ENCODE data around the gene CDH26. TPM values are rescaled to one million over a fixed set of nuclear protein-coding genes. Genes with fewer than 3 reads are reported as not detected.

CDH26 gene
- total and polyA plus RNA-seq, 10 of the 15 experiments (the other 5 are each of a cell fraction or from before 2014, with no cell fraction given), result 0.03 to 0.19 (median 0.08) TPM; not detected in 4

DNA sequence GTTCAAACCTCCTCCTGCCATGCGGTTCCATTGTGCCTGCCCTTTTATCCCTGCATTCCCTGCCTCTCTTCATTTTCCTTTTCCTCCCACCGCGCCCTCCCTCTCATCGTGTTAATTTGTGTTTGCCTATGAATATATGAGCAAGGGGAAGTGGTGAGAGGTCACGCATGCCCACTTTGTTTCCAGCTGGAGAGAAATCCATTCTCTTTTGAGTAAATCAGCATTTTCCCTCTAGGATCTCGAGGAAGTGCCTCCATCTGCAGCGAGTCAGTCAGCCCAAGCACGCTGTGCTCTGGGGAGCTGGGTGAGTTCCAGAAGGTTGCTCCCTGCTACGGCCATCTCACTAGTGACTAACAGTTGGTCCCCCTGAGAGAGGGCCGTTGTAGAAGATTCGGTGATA is 42.9 kb downstream of the CDH26 start:
- ChIA-PET CTCF (no interaction called here), RAD21 (ENCODE audit: unreplicated experiment) (no interaction called here), SMC1A (ENCODE audit: uncharacterized antibody, unreplicated experiment) (no interaction called here), POLR2A (no interaction called here)
- Histone ChIP-seq H2AFZ (ENCODE audit: control insufficient read depth, low read depth, low read length) (no peak overlapping the region), H3K36me3 (ENCODE audit: control insufficient read depth in 2 of 2, insufficient read depth in 2 of 2, low read length in 1 of 2) (no peaks in the 10 kb centered on the region), H3K4me1 (ENCODE audit: control insufficient read depth, insufficient read depth, low read length) (no peaks in the 10 kb centered on the region), H3K9me3 (replicated peaks; ENCODE audit: control insufficient read depth, insufficient read depth, low read length) (no peaks in the 10 kb centered on the region), H3K4me2 (ENCODE audit: control insufficient read depth, insufficient read depth) (no peak overlapping the region), H3K27me3 (replicated peaks in 1 of 2; ENCODE audit: control insufficient read depth in 2 of 2, insufficient read depth in 2 of 2, low read length in 1 of 2) (no peaks in the 10 kb centered on the region), H4K20me1 (ENCODE audit: control insufficient read depth, insufficient read depth) (no peaks in the 10 kb centered on the region), H3K4me3 (no peak overlapping the region), H3K79me2 (ENCODE audit: control insufficient read depth, insufficient read depth, low read length) (no peaks in the 10 kb centered on the region), H3K27ac (ENCODE audit: control insufficient read depth, insufficient read depth) (no peak overlapping the region), H3K9ac (ENCODE audit: control insufficient read depth, insufficient read depth, low read length) (no peak overlapping the region)
- BruUV-seq (replicated peaks), result no TSS peak
- FAIRE-seq (no peak), DNase-seq (ENCODE audit: low read depth, low spot score) (no peak), ATAC-seq (no peak)
- intact Hi-C loops (cut with micrococcal nuclease; ENCODE audit: unreplicated experiment), result no loop called here
- in situ Hi-C loops (cut with MboI), result no loop called here
- TF ChIP-seq, protein P1, sequence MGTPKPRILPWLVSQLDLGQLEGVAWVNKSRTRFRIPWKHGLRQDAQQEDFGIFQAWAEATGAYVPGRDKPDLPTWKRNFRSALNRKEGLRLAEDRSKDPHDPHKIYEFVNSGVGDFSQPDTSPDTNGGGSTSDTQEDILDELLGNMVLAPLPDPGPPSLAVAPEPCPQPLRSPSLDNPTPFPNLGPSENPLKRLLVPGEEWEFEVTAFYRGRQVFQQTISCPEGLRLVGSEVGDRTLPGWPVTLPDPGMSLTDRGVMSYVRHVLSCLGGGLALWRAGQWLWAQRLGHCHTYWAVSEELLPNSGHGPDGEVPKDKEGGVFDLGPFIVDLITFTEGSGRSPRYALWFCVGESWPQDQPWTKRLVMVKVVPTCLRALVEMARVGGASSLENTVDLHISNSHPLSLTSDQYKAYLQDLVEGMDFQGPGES (IDR thresholded peaks at IDR 0.05), result no peak
- TF ChIP-seq RELA (IDR thresholded peaks at IDR 0.05; ENCODE audit: borderline replicate concordance, partially characterized antibody) (no peak), MEF2B (IDR thresholded peaks at IDR 0.05; ENCODE audit: partially characterized antibody, poor library complexity, severe bottlenecking) (no peak), MEF2A (IDR thresholded peaks at IDR 0.05; ENCODE audit: insufficient read depth, low read depth, low read length) (no peak)
- 43% methylated on average over 11 of the region's 11 CpGs for WGBS (ENCODE audit: insufficient coverage, insufficient replicate concordance, low lambda C conversion rate, missing lambda C conversion rate)

DNA sequence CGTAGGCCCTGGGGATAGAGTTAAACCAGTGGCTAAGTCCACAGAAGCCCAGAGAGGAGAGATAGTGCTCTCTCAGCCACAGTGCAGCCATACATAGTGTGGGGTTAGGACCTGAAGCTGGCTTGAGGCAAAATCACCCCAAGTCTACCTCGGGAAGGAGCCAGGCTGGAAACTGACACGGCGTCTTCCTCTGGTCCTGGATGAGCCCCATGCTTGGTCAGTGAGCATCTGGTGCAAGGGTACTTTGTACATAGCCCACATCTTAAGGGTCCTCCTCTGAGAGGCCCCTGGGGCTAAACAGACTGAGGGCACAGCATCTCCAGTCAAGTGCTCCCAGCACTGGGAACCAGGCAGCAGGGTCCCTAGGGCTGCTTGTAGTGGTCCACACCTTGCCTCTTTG is 45.6 kb downstream of the CDH26 start:
- Histone ChIP-seq H3K27ac (ENCODE audit: control insufficient read depth, insufficient read depth) (no peak overlapping the region), H3K27me3 (replicated peaks in 1 of 2; ENCODE audit: control insufficient read depth in 2 of 2, insufficient read depth in 2 of 2, low read length in 1 of 2) (no peaks in the 10 kb centered on the region), H4K20me1 (ENCODE audit: control insufficient read depth, insufficient read depth) (no peaks in the 10 kb centered on the region), H3K79me2 (ENCODE audit: control insufficient read depth, insufficient read depth, low read length) (no peaks in the 10 kb centered on the region), H3K4me1 (ENCODE audit: control insufficient read depth, insufficient read depth, low read length) (no peaks in the 10 kb centered on the region), H3K36me3 (ENCODE audit: control insufficient read depth in 2 of 2, insufficient read depth in 2 of 2, low read length in 1 of 2) (no peaks in the 10 kb centered on the region), H2AFZ (ENCODE audit: control insufficient read depth, low read depth, low read length) (no peak overlapping the region), H3K4me2 (ENCODE audit: control insufficient read depth, insufficient read depth) (no peak overlapping the region), H3K9me3 (replicated peaks; ENCODE audit: control insufficient read depth, insufficient read depth, low read length) (no peaks in the 10 kb centered on the region), H3K4me3 (no peak overlapping the region), H3K9ac (ENCODE audit: control insufficient read depth, insufficient read depth, low read length) (no peak overlapping the region)
- in situ Hi-C loops (cut with MboI), result no loop called here
- 41% methylated on average over 4 of the region's 4 CpGs for WGBS (ENCODE audit: insufficient coverage, insufficient replicate concordance, low lambda C conversion rate, missing lambda C conversion rate)
- no TSS peak for BruUV-seq (replicated peaks)
- no peak for DNase-seq (ENCODE audit: low read depth, low spot score)
- ChIA-PET RAD21 (ENCODE audit: unreplicated experiment) (no interaction called here), POLR2A (no interaction called here), SMC1A (ENCODE audit: uncharacterized antibody, unreplicated experiment) (no interaction called here), CTCF (interaction anchor here (1.1 kb wide), 1 partner anchor 9 kb away, joined by 3 read pairs; no protein-coding TSS in a partner anchor)
- no peak for FAIRE-seq
- no peak for ATAC-seq
- intact Hi-C loops (cut with micrococcal nuclease; ENCODE audit: unreplicated experiment), result no loop called here
- no peak for TF ChIP-seq ZSCAN29 (IDR thresholded peaks at IDR 0.05)
- no peak for TF ChIP-seq RELA (IDR thresholded peaks at IDR 0.05; ENCODE audit: borderline replicate concordance, partially characterized antibody)
- no peak for TF ChIP-seq SMARCA5 (IDR thresholded peaks at IDR 0.05)
- no peak for TF ChIP-seq TCF3 (IDR thresholded peaks at IDR 0.05; ENCODE audit: borderline replicate concordance, insufficient read depth, low read depth, low read length)
- TF ChIP-seq GATAD2B (conservative IDR thresholded peaks at IDR 0.05; ENCODE audit: low read depth), result no peak
- TF ChIP-seq, protein P2, sequence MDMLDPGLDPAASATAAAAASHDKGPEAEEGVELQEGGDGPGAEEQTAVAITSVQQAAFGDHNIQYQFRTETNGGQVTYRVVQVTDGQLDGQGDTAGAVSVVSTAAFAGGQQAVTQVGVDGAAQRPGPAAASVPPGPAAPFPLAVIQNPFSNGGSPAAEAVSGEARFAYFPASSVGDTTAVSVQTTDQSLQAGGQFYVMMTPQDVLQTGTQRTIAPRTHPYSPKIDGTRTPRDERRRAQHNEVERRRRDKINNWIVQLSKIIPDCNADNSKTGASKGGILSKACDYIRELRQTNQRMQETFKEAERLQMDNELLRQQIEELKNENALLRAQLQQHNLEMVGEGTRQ (IDR thresholded peaks at IDR 0.05; ENCODE audit: borderline replicate concordance, low read depth, low read length), result no peak
- TF ChIP-seq POU2F2 (IDR thresholded peaks at IDR 0.05; ENCODE audit: borderline replicate concordance, low read depth, low read length), result no peak
- TF ChIP-seq SMAD5 (IDR thresholded peaks at IDR 0.05; ENCODE audit: low read depth), result no peak
- no peak for TF ChIP-seq IRF5 (IDR thresholded peaks at IDR 0.05; ENCODE audit: borderline replicate concordance)
- no peak for TF ChIP-seq RCOR1 (conservative IDR thresholded peaks at IDR 0.05; ENCODE audit: low read depth, low read length)
- no peak for TF ChIP-seq ETV6 (conservative IDR thresholded peaks at IDR 0.05 in 1 of 2, IDR thresholded peaks at IDR 0.05 in 1 of 2; ENCODE audit: borderline replicate concordance in 1 of 2, low read depth in 1 of 2)
